GM13977 (cell line): ENCODE results near the gene DCLK1.

Experiments
- DNase-seq: peaks from one replicate; pipeline ENCODE4 v3.0.0; 2012; ENCODE audit warnings: low spot score
- in situ Hi-C: fragments of 300-500 bp; cut with MboI; formaldehyde crosslinking; loops from one replicate; pipeline ENCODE4 v1.12.0; 2022; ENCODE audit warnings: low sequenced_read_pairs, low pct_unique_long_range_greater_than_20kb, mixed read lengths, inconsistent platforms; ENCODE audit not compliant: unreplicated experiment
- TF ChIP-seq, protein P1 (sequence below): IDR thresholded peaks from 2 replicates; pipeline ENCODE4 v1.5.1; 2012; ENCODE audit warnings: mild to moderate bottlenecking, control low read depth; ENCODE audit not compliant: insufficient read depth; ENCODE audit errors: extremely low read depth, missing control alignments

The DCLK1 gene

DNA sequence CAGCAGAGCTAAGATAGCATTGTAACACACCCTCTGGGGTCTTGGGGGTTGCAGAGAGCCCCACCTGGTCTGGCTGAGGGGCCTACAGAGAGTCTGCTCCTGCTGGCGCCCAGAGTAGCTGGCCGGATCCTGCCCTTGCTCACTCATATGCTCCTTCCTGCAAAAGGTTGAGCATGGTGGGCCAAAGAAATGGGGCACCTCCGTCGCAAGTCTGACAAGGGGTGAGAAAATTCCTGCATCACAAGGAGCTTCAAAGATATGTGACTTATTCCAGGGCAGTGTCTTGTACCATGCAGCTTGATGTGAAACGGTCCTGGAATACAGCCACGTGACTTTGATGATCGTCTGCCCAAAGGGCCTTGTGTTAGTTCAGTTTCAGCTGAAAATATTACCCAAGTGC lies 218.3 kb downstream of the DCLK1 start:
- DNase-seq: no peak
- in situ Hi-C loops: no loop called here
- TF ChIP-seq, protein P1, sequence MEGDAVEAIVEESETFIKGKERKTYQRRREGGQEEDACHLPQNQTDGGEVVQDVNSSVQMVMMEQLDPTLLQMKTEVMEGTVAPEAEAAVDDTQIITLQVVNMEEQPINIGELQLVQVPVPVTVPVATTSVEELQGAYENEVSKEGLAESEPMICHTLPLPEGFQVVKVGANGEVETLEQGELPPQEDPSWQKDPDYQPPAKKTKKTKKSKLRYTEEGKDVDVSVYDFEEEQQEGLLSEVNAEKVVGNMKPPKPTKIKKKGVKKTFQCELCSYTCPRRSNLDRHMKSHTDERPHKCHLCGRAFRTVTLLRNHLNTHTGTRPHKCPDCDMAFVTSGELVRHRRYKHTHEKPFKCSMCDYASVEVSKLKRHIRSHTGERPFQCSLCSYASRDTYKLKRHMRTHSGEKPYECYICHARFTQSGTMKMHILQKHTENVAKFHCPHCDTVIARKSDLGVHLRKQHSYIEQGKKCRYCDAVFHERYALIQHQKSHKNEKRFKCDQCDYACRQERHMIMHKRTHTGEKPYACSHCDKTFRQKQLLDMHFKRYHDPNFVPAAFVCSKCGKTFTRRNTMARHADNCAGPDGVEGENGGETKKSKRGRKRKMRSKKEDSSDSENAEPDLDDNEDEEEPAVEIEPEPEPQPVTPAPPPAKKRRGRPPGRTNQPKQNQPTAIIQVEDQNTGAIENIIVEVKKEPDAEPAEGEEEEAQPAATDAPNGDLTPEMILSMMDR: no peak

DNA sequence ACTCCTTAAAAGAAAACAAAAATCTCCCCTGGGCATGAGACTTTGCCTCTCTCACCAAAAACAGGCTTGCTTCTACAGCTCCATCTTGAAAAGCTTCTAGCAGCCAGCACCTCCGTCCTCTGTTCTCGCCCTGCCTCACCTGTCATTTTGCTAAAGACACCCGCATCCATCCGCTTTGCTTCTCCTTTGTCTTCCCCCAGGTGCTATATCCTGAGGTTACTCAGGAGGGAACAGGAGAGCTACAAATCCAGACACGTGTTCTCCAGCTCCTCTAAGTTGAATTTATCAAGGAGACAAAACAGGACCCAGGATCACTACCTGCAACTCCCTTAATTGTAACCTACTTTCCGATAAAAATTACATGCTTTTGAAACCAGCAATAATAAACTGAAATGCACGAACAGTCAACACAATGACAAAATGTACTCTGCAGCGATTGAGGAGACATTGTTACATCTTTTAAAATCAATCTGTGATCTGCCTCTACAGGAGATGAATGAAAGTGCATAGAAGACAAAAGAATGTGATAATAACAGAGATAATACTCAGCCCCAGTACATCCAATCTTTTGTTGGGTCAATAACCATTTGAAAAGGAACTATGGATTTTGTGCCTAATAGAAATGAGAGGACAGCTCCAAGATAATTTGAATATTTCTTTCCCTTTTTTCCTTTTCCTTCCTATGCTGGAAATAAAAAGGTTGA lies 221.2 kb downstream of the DCLK1 start:
- TF ChIP-seq, protein P1: no peak
- DNase-seq: no peak
- in situ Hi-C loops: no loop called here

DNA sequence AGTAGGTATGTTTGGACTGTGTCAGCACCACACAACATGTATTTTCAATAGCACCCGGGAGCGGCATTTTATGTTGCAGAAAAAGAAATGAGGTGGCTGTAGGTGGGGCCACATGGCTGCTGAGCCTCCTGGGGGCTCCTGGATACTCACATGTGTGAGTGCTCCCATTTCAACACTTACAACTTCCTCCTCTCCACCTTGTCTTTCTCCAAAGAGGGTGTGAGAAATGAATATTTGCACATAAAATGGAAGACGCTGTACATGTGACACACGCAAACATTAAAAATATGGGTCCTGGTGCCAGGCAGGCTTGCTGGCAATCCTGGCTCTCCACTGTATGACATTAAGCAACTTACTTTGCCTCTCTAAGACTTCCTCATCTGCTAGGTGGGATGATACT lies 222.1 kb downstream of the DCLK1 start:
- in situ Hi-C loops: no loop called here
- no peak for DNase-seq
- TF ChIP-seq, protein P1: no peak

DNA sequence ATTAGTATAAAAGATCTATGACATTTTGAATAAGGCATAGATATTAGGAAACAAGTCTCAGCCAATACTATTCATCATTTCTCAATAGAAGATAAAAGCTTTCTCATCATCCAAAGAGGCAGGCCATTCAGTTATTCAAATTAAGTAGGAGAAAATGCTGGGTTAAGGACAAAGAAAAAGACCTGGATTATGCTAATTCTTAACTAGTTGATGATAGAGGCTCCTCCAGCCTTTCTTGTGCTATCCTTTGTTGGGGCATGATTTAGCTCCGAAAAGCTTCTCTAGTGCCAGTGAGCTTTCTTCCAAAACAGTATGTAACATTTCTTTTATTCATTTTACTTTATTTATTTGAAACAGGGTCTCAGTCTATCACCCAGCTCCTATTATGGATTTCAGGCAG lies 223.0 kb downstream of the DCLK1 start:
- in situ Hi-C loops: no loop called here
- TF ChIP-seq, protein P1: no peak
- no peak for DNase-seq

DNA sequence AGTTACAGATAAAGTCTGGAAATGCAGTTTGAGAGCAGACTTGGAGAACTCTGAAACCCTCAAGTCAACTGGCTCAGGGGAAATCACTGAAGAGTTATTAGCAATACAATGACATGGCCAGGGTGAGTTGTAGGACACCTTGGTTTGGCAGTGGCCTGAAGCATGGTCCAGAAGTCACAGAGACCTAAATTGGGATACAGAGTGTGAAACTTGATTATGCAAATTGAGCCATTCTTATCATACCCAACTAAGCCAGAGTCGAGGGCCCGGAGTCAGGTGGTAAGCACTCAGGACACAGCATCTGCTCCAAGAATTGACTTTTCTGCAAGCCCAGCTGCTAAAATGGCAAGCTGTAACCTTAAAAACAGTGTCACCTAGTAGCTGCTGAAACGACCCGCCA lies 224.5 kb downstream of the DCLK1 start:
- DNase-seq: no peak
- in situ Hi-C loops: no loop called here
- TF ChIP-seq, protein P1: no peak

DNA sequence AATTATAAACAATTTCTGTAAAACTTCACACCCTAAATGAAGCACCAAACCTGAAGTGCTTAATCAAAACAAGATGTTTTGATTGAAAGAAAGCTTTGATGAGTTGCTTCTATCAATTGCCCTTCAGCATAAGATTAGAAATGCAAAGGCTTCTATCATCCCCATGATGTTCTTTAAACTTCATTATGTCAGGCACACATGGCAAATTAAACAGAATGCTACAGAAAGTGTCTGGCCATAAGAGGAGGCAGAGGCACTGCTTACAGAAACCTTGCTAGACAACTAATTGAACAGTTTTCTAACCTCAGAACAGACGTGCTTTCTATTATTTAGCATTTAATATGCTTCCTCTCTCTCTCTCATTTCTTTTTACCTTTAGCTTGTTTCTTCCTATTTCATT lies 228.1 kb downstream of the DCLK1 start:
- in situ Hi-C loops: no loop called here
- no peak for DNase-seq
- TF ChIP-seq, protein P1: no peak
